CD4-positive, alpha-beta T cell treated with Interleukin-12 subunit alpha and Interleukin-12 subunit beta, for 1 hour (primary cell): ENCODE measurements around the gene AAK1.
"Not testable (repeated sequence)": the region's sequence is repeated elsewhere in the genome, so short reads cannot be mapped to it uniquely, and the experiment has no call there.

ENCODE experiments used
- DNase-seq: peaks from one replicate; pipeline ENCODE4 v3.0.0-alpha.2; 2020

AAK1 gene

DNA sequence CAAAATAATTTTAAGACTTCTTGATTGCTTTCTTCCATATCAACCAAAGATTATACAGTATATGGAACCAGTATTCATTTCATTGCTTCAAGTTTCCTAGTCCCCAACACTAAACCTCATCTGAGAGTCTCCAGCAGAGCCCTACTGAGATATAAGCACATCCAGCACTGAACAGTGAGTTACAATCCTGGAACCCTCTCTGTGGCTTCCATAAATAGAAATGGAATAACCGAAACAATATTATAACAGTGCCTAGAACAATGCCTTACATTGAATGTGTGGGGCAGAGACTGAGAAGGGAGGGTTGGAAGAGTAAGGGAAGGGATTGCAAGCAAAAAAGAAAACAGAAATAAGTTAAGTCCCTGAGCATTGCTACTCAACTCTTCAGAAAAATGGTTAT, 18.9 kb downstream of the AAK1 start:
- DNase-seq, result no peak

DNA sequence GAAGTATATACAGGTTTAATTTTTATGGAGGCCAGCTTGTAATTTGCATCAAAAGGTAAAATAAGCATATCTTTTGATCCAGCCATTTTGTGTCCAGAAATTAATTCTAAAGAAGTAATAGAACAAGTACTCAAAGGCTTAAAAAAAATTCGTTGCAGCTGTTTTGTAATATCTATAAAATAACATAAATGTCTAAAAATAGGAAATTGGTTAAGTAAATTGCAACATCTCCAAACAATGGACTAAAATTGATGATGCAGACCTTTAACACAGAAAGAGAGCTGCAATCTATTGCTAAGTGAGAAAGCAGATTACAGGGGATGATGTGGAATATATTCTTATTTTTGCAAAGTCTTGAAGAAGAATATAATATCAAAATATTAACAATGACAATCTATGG, 19.4 kb downstream of the AAK1 start:
- no peak for DNase-seq

DNA sequence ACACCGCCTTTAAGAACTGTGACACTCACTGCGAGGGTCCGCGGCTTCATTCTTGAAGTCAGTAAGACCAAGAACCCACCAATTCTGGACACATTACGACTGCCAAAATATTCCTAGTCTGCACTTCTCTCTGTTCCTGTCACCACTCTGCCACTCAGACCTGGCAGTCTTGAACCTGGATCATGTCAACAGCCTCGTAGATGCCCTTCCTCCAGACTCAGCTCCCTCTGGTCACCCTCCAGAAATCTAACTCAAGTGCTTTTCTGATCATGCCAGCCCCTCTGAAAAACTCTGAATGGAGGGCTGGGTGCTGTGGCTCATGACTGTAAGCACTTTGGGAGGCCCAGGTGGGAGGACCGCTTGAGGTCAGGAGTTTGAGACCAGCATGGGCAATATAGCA, 20.3 kb downstream of the AAK1 start:
- no peak for DNase-seq

GRCh38 chr2:69622805-69623204, 20.7 kb downstream of the AAK1 start:
- not testable (repeated sequence) for DNase-seq

- DNase-seq, result not testable (repeated sequence)
Observed at GRCh38 chr2:69622017-69622540, 21.5 kb downstream of the AAK1 start.

DNA sequence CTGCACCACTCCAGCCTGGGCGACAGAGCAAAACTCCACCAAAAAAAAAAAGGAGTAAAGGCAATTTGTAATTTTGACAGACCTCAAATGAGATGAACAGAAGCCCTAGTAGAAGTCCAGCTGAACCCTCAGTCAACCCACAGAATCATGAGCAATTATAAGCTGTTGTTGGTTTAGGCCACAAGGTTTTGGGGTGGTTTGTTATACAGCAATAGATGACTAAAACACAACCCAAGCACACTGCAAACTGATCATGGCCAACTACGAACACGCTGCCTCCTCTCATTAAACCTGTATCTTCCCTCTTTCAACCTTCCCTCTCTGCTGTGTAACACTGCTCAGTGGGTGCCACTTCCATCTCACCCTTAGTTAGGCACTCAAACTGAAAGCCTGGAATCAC, 22.1 kb downstream of the AAK1 start:
- no peak for DNase-seq

GRCh38 chr2:69620870-69621269, 22.7 kb downstream of the AAK1 start:
- no peak for DNase-seq

- no peak for DNase-seq
Observed at GRCh38 chr2:69619725-69620124, 23.8 kb downstream of the AAK1 start.

DNA sequence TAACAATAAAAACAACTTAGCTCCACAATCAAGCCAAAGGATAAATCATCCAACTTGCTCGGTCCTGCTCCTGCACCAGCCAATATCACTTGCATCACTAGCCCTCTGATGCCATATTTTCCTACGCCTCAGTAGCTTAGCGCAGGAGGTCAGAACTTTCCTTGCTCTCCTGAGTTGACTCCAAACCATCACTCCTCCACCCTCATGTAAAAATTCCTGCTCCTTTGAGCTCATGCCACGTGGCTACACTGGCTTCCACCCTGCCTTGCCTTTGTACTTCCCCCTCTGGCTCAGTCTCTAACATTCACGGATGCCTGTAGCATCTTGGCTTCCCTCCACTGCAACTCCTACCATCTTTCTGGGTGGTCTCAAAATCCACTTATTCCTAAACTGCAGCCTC, 25.2 kb downstream of the AAK1 start:
- DNase-seq, result no peak

DNA sequence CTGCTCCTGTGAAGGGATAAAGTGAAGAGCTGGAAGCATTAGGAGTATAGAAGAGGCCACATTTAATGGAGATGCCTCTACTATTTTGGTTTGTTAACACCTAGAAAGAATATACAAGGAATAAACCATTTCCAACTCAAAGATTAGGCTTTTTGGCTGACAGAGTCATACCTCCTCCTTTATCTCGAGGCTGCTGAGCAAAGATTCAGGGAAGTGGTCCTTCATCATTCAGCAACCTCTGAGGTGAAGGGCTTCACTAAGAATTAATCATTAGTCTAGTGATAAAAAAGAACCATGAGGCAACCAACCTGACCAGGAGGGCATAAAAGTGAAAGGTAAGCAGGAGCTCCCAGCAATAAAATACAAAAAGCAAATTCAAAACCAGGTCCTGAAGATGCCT, 25.8 kb downstream of the AAK1 start:
- no peak for DNase-seq

DNA sequence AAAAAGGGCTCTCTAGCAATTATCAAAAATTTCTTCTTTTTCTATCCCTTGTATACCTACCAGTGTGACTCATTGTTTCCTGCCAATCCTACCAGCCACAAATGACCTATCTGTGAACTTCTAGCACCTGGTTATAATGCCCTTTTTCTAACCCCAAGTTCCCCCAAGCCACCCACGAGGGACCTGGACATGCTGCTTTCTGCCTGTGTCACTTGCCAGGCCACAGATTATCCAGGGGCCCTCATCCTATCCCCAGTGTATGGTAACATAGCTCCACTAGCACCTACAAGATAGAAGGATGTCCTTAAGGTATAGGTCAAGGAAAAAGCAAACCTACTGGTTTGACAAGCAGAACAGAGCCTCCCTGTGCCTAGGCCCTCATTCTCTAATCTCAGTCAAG, 26.8 kb downstream of the AAK1 start:
- DNase-seq, result peak; percentile 48

DNA sequence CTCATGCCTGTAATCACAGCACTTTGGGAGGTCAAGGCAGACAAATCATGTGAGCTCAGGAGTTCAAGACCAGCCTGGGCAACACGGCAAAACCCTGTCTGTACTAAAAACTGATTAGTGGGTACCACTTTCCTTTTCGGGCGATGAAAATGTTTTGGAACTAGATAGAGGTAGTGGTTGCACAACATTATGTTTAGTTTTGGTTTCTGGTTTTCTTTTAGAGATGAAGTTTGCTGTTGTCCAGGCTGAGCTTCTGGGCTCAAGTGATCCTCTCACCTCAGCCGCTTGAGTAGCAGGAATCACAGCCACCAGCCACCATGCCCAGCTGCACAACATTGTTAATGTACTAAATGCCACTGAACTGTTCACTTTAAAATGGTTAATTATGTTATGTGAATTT, 27.6 kb downstream of the AAK1 start:
- DNase-seq, result no peak

DNA sequence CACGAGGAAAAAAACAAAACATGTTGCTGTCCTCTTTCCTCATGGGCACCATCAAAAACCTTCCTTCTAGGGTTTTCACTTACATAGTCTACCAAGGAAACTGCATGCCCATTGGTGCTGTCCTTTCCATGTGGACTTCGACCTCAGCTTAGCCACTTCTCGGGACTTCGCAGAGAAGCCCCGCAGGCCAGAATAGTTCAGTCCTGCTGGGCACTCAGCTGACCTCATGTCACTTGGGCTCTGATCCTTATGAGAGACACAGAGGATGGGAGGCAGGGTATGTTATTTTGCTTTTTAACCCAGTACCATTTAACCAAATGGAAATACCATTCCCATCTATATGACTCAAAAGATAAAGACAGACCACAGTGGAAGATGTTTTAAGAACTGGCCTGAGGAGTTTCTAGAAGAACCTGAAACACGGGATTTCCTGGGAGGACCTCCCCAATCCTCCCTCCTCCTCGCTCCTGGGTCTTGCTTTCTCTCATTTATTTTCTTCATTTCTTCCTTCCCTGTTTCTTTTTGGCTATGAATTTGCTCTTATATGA, 28.4 kb downstream of the AAK1 start:
- no peak for DNase-seq

DNA sequence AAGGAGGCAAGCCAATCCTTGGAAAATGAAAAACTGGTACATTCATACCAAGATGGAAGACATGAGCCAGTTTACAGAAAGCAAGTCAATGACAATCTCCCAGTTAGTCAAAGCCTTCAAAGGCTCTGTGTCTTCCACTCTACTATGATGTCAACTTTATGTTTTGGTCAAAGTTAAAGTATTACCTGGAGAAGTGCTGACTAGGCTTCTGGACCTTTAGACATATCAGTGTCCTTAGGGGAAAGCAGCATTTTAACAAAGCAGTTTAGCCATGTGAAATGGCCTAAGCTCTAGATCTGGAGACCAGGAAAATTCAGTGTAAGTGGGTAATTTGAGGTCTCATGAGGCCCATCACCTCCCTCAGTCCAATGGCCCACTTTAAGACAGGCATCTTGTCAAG, 30.8 kb downstream of the AAK1 start:
- no peak for DNase-seq

- no peak for DNase-seq
Observed at GRCh38 chr2:69612200-69612599, 31.3 kb downstream of the AAK1 start.

GRCh38 chr2:69608109-69608508, 35.4 kb downstream of the AAK1 start:
- no peak for DNase-seq

DNA sequence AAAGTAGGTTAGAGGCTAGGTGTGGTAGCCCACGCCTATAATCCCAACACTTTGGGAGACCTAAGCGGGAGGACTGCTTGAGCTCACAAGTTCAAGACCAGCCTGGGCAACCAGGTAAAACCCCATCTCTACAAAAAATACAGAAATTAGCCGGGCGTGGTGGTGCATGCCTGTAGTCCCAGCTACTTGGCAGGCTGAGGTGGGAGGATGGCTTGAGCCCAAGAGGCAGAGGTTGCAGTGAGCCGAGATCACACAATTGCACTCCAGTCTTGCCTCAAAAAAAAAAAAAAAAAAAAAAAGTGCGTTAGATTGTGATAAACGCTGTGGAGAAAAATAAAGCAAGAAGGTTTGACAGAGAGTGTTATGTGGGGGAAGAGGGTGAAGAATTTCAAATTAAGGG, 36.8 kb downstream of the AAK1 start:
- DNase-seq, result not testable (repeated sequence)

- no peak for DNase-seq
Observed at GRCh38 chr2:69605284-69605683, 38.3 kb downstream of the AAK1 start.

DNA sequence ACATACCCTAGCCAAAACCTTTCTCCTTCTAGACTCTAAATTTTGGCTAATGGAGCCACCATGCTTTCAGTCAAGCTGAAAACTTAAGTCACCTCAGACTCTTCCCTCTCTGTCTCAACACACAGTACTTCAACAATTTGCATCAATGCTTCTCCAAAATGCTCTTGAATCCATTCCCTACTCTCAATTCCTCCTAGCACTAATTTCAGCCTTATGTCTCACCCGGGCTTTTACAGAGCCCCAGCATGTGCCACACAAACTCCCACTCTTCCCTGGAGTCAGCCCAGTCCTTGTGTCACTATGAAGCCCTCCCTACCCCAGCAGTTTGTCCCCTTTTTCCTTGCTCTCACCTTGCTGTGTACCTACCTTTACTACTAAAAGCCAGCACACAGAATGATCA, 38.7 kb downstream of the AAK1 start:
- DNase-seq, result no peak

DNA sequence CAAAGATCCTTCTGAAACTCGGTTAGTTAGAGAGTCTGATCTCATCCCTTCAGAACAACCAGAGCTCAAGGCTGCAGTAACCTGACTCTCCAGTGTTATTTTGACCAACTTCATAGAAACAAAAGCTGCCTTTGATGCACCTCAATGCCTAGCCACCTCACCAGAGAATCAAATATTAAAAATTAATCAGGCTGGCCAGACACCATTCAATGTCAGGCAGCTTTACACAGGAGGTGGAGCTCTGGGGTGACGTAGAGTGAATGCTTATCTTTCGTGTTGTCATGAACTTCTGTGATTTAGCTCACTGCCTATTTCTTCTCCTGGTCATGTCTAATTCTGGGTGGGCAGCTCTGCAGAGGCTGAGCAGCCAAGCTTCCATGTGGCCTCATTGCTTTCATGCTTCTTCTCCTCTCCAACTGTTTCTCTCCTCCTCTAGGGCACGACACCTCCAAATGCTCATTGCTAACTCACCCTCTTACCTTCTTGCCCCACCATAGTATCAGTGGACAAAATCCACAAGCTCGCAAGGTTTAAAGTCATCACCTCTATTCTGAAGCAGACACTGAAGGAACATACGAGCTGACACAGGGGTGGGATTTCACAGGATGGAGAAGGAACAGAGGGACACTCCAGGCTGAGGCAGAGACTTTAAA, 39.4 kb downstream of the AAK1 start:
- no peak for DNase-seq

- no peak for DNase-seq
Observed at GRCh38 chr2:69603146-69603743, 40.3 kb downstream of the AAK1 start.

DNA sequence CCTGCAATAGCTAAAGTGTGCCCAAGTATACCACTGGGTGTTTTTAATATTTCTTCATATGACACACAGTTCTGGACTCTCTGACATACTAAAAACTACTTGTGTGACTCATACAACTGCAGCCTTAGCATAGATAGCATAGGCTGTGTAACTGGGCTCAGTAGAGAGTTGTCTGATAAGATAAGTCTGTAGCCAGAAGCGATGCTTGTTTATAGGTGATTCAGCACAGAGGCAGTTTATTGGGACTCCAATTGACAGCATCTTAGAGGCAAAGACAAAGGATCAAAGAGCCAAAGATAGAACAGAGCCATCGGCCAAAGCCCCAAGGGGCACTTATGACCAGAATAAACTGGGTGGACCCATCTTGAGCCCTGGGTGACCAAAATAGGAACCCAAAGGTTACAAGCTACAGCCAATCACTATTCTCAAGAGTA, 42.3 kb downstream of the AAK1 start:
- DNase-seq, result no peak

DNA sequence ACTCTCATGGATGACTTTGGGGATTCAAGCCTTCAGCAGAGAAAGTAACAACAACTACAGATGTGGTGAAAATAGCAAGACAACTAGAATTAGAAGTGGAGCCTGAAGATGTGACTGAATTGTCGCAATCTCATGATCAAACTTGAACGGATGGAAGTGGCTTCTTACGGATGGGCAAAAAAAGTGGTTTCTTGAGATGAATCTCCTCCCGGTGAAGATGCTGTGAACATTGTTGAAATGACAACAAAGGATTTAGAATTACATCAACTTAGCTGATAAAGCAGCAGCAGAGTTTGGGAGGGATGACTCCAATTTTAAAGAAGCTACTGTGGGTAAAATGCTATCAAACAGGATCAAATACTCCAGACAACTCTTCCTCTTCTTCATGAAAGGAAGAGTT, 43.1 kb downstream of the AAK1 start:
- no peak for DNase-seq

- no peak for DNase-seq
Observed at GRCh38 chr2:69597843-69598610, 45.5 kb downstream of the AAK1 start.
